ENCODE measurements around the gene URI1.

DNA sequence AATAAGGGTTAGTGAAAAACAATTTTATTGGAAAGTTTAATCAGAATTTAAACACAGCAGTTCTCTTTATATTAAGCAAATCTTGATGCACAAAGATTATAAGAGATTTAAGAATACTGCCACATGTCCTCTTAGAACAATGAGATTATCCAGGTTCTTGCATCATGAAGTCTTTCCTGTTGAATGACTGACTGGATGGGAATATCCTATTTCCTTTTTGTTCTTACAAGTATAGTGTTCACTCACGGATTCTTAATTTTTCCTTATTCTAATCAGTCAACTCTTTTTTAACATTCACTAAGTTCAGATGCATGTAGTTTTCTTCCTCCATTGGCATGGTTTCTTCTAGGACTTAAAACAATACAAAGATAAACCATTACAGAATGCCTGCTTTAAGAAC lies 10.1 kb downstream of the URI1 start:
- TF ChIP-seq POLR2A (IDR thresholded peaks at IDR 0.05) (no peak), CTCF (IDR thresholded peaks at IDR 0.05) (no peak), POLR2AphosphoS5 (IDR thresholded peaks at IDR 0.05) (no peak)
